H9 (cell line): ENCODE measurements around the gene SLC22A6. TPM values are rescaled to one million over a fixed set of nuclear protein-coding genes. Genes with fewer than 3 reads are reported as not detected.
A peak's percentile ranks its signal among the peaks of the same experiment; 100 is the strongest.

Source experiments
- DNase-seq: peaks from one replicate; pipeline ENCODE4 v3.0.0-alpha.2; 2017
- H2AFZ ChIP-seq: one replicate; pipeline ENCODE4 v1.6.1; 2013; ENCODE audit warnings: mild to moderate bottlenecking, low read length, control low read depth, moderate library complexity
- H2AK5ac ChIP-seq: 2 replicates; pipeline ENCODE4 v1.6.1; 2013; ENCODE audit warnings: low read length, control low read depth, mixed read lengths; ENCODE audit not compliant: insufficient read length
- H2BK120ac ChIP-seq: one replicate; pipeline ENCODE4 v1.6.1; 2013; ENCODE audit warnings: low read depth, mild to moderate bottlenecking, low read length, control low read depth, inconsistent platforms; ENCODE audit not compliant: poor library complexity, severe bottlenecking
- H2BK12ac ChIP-seq: 2 replicates; pipeline ENCODE4 v1.6.1; 2013; ENCODE audit warnings: low read length, control low read depth, mixed read lengths, low read depth; ENCODE audit not compliant: insufficient read length
- H2BK15ac ChIP-seq: 2 replicates; pipeline ENCODE4 v1.6.1; 2013; ENCODE audit warnings: low read depth, low read length, control low read depth
- H2BK20ac ChIP-seq: one replicate; pipeline ENCODE4 v1.6.1; 2013; ENCODE audit warnings: low read depth, mild to moderate bottlenecking, low read length, control low read depth, inconsistent platforms; ENCODE audit not compliant: poor library complexity, severe bottlenecking
- H2BK5ac ChIP-seq: 2 replicates; pipeline ENCODE4 v1.6.1; 2013; ENCODE audit warnings: low read length, control low read depth, mixed read lengths; ENCODE audit not compliant: insufficient read length
- H3K14ac ChIP-seq: 2 replicates; pipeline ENCODE4 v1.6.1; 2013; ENCODE audit warnings: low read length, control low read depth; ENCODE audit not compliant: insufficient read depth
- H3K18ac ChIP-seq: 2 replicates; pipeline ENCODE4 v1.6.1; 2013; ENCODE audit warnings: low read depth, mild to moderate bottlenecking, mixed read lengths, low read length, control low read depth; ENCODE audit not compliant: insufficient read length
- H3K23ac ChIP-seq: 2 replicates; pipeline ENCODE4 v1.6.1; 2013; ENCODE audit warnings: low read length, control low read depth, mixed read lengths, low read depth; ENCODE audit not compliant: insufficient read length
- H3K23me2 ChIP-seq: 2 replicates; pipeline ENCODE4 v1.6.1; 2013; ENCODE audit warnings: low read depth, mild to moderate bottlenecking, mixed read lengths, low read length, control low read depth; ENCODE audit not compliant: insufficient read length, poor library complexity, severe bottlenecking
- H3K27ac ChIP-seq: 2 replicates; pipeline ENCODE4 v1.5.1; 2013; ENCODE audit warnings: low read length, control low read depth, mixed read lengths, low read depth; ENCODE audit not compliant: insufficient read length
- H3K27me3 ChIP-seq: 2 replicates; pipeline ENCODE4 v1.6.1; 2013; ENCODE audit warnings: low read length, control low read depth, inconsistent platforms; ENCODE audit not compliant: insufficient read depth
- H3K4ac ChIP-seq: 2 replicates; pipeline ENCODE4 v1.6.1; 2013; ENCODE audit warnings: low read depth, mild to moderate bottlenecking, control low read depth, inconsistent platforms, low read length, moderate library complexity
- H3K4me1 ChIP-seq: 2 replicates; pipeline ENCODE4 v1.6.1; 2013; ENCODE audit warnings: low read length, control low read depth, inconsistent platforms; ENCODE audit not compliant: insufficient read depth
- H3K4me2 ChIP-seq: 2 replicates; pipeline ENCODE4 v1.6.1; 2013; ENCODE audit warnings: low read length, control low read depth, mixed read lengths; ENCODE audit not compliant: insufficient read length, insufficient read depth
- H3K56ac ChIP-seq: 2 replicates; pipeline ENCODE4 v1.6.1; 2013; ENCODE audit warnings: low read depth, mild to moderate bottlenecking, mixed read lengths, low read length, control low read depth; ENCODE audit not compliant: insufficient read length
- H3K79me1 ChIP-seq: 2 replicates; pipeline ENCODE4 v1.6.1; 2013; ENCODE audit warnings: low read depth, mild to moderate bottlenecking, moderate library complexity, low read length, control low read depth, inconsistent platforms; ENCODE audit not compliant: insufficient read depth, poor library complexity, severe bottlenecking
- H3K79me2 ChIP-seq: 2 replicates; pipeline ENCODE4 v1.6.1; 2013; ENCODE audit warnings: low read length, control low read depth, inconsistent platforms; ENCODE audit not compliant: insufficient read depth
- H3K9ac ChIP-seq: 2 replicates; pipeline ENCODE4 v1.6.1; 2013; ENCODE audit warnings: low read length, control low read depth, mixed read lengths; ENCODE audit not compliant: insufficient read length; ENCODE audit errors: extremely low read depth
- H3K9me3 ChIP-seq: one replicate; pipeline ENCODE4 v1.6.1; 2013; ENCODE audit warnings: low read depth, low read length, inconsistent platforms; ENCODE audit not compliant: control insufficient read depth
- H3T11ph ChIP-seq: one replicate; pipeline ENCODE4 v1.6.1; 2013; ENCODE audit warnings: mild to moderate bottlenecking, low read length, control low read depth, inconsistent platforms
- H4K20me1 ChIP-seq: one replicate; pipeline ENCODE4 v1.6.1; 2013; ENCODE audit not compliant: control insufficient read depth, insufficient read length, insufficient read depth
- H4K5ac ChIP-seq: 2 replicates; pipeline ENCODE4 v1.6.1; 2013; ENCODE audit warnings: low read depth, mild to moderate bottlenecking, mixed read lengths, low read length, control low read depth; ENCODE audit not compliant: insufficient read length
- H4K8ac ChIP-seq: replicated peaks from 2 replicates; pipeline ENCODE4 v1.6.1; 2013; ENCODE audit warnings: low read length, control low read depth, mixed read lengths, low read depth; ENCODE audit not compliant: insufficient read length
- H4K91ac ChIP-seq: 2 replicates; pipeline ENCODE4 v1.6.1; 2013; ENCODE audit warnings: low read depth, mild to moderate bottlenecking, moderate library complexity, mixed read lengths, low read length, control low read depth; ENCODE audit not compliant: insufficient read length
- H3K27ac Mint-ChIP-seq, 3 experiments: 2 replicates in 2 of 3; 3 replicates in 1 of 3; pipeline ENCODE4 v1.8.0; 2020 to 2021; ENCODE audit warnings: mixed read lengths in 3 of 3, mild to moderate bottlenecking in 1 of 3, moderate library complexity in 1 of 3
- H3K27me3 Mint-ChIP-seq: 2 replicates; pipeline ENCODE4 v1.8.0; 2021; ENCODE audit warnings: low read depth, mild to moderate bottlenecking, moderate library complexity, mixed read lengths
- H3K36me3 Mint-ChIP-seq, 3 experiments: 2 replicates in 2 of 3; 3 replicates in 1 of 3; pipeline ENCODE4 v1.8.0; 2020 to 2021; ENCODE audit warnings: low read depth in 3 of 3, mixed read lengths in 3 of 3; ENCODE audit not compliant: insufficient read depth in 1 of 3
- H3K4me1 Mint-ChIP-seq, 2 experiments: 2 replicates each; pipeline ENCODE4 v1.8.0; 2020; ENCODE audit warnings: mixed read lengths in 2 of 2
- H3K4me3 Mint-ChIP-seq, 2 experiments: 2 replicates in 1 of 2; 3 replicates in 1 of 2; pipeline ENCODE4 v1.8.0; 2020 to 2021; ENCODE audit warnings: mild to moderate bottlenecking in 2 of 2, mixed read lengths in 2 of 2, moderate library complexity in 1 of 2
- H3K9me3 Mint-ChIP-seq, 2 experiments: 2 replicates in 1 of 2; 3 replicates in 1 of 2; pipeline ENCODE4 v1.8.0; 2020; ENCODE audit warnings: mild to moderate bottlenecking in 2 of 2, mixed read lengths in 2 of 2, moderate library complexity in 1 of 2
- CTCF ChIP-seq: fragments of 200-600 bp; sonication (generic); conservative IDR thresholded peaks from 3 replicates; pipeline ENCODE4 v1.8.0; 2021; ENCODE audit warnings: antibody characterized with exemption, mild to moderate bottlenecking
- WGBS: extraction: QIAGEN DNeasy Blood & Tissue Kit; methylation state at CpG from one replicate; pipeline ENCODE4 v1.1.7; 2013; ENCODE audit warnings: missing lambda C conversion rate, low lambda C conversion rate, mixed read lengths; ENCODE audit not compliant: insufficient read length; ENCODE audit errors: extremely low coverage; 5-methylcytosine and 5-hydroxymethylcytosine counted together
- total RNA-seq: library from RNA; stranded (reverse); gene quantifications from 2 replicates; pipeline ENCODE4 v1.2.1, GENCODE V29; 2021

The SLC22A6 gene
- total RNA-seq, 1 experiment from 2014 or later = not detected

- no peak for DNase-seq
- Histone ChIP-seq H2AK5ac (no peak overlapping the region), H3T11ph (no peak overlapping the region), H2AFZ (no peak overlapping the region), H3K79me1 (no peaks in the 10 kb centered on the region), H3K27ac (no peak overlapping the region), H3K27me3 (no peaks in the 10 kb centered on the region), H3K4me2 (no peak overlapping the region), H3K9me3 (no peaks in the 10 kb centered on the region), H2BK120ac (no peak overlapping the region), H3K9ac (no peak overlapping the region), H2BK20ac (no peak overlapping the region), H3K18ac (no peak overlapping the region), H3K79me2 (no peaks in the 10 kb centered on the region), H3K4me1 (no peaks in the 10 kb centered on the region; the same call in 1 of the 2 replicates), H3K56ac (no peak overlapping the region), H4K20me1 (no peaks in the 10 kb centered on the region), H3K14ac (peak overlapping the region; percentile 24; the same call in 1 of the 2 replicates), H2BK5ac (no peak overlapping the region), H2BK15ac (no peak overlapping the region), H3K23ac (no peak overlapping the region), H4K8ac (no peak overlapping the region), H4K91ac (no peak overlapping the region), H4K5ac (no peak overlapping the region), H3K4ac (no peak overlapping the region), H3K23me2 (no peaks in the 10 kb centered on the region), H2BK12ac (no peak overlapping the region)
- Mint-ChIP-seq H3K36me3 (peaks cover 4 to 9% (median 9%) of the 10 kb centered on the region in 3 experiments; a peak in 6 of 7 replicates), H3K9me3 (peaks cover 7 to 9% of the 10 kb centered on the region in 2 experiments), H3K4me1 (peaks cover 15 to 30% of the 10 kb centered on the region in 2 experiments), H3K27me3 (peaks cover 24% of the 10 kb centered on the region), H3K4me3 (no peak overlapping the region), H3K27ac (no peak overlapping the region)
- no peak for TF ChIP-seq CTCF
- no CpG with 5 or more reads among the region's 5 CpGs for WGBS
Observed at GRCh38 chr11:62933750-62934495, 50.8 kb downstream of the SLC22A6 start.
